ENCODE results near the gene NAALADL2.

NAALADL2 gene

GRCh38 chr3:175001091-175001490 is 142.0 kb downstream of the NAALADL2 start:
- no peak for DNase-seq

- DNase-seq = no peak
Measured at GRCh38 chr3:175002732-175003143, 143.6 kb downstream of the NAALADL2 start.

GRCh38 chr3:175003590-175003989 is 144.5 kb downstream of the NAALADL2 start:
- no peak for DNase-seq

- DNase-seq = no peak
Measured at GRCh38 chr3:175005193-175005592, 146.1 kb downstream of the NAALADL2 start.

- no peak for DNase-seq
Measured at GRCh38 chr3:175005881-175006280, 146.7 kb downstream of the NAALADL2 start.

- no peak for DNase-seq
Measured at GRCh38 chr3:175007306-175007705, 148.2 kb downstream of the NAALADL2 start.

- no peak for DNase-seq
Measured at GRCh38 chr3:175009295-175009694, 150.2 kb downstream of the NAALADL2 start.

GRCh38 chr3:175015056-175015635 is 156.0 kb downstream of the NAALADL2 start:
- DNase-seq = no peak

- no peak for DNase-seq
Measured at GRCh38 chr3:175018946-175019727, 160.0 kb downstream of the NAALADL2 start.

GRCh38 chr3:175020101-175020500 is 161.0 kb downstream of the NAALADL2 start:
- no peak for DNase-seq

- no peak for DNase-seq
Measured at GRCh38 chr3:175029828-175030227, 170.7 kb downstream of the NAALADL2 start.

GRCh38 chr3:175039875-175040274 is 180.7 kb downstream of the NAALADL2 start:
- no peak for DNase-seq

GRCh38 chr3:175041369-175041768 is 182.2 kb downstream of the NAALADL2 start:
- no peak for DNase-seq

GRCh38 chr3:175046601-175047000 is 187.5 kb downstream of the NAALADL2 start:
- no peak for DNase-seq

GRCh38 chr3:175047786-175048185 is 188.7 kb downstream of the NAALADL2 start:
- no peak for DNase-seq

- DNase-seq = no peak
Measured at GRCh38 chr3:175057401-175057800, 198.3 kb downstream of the NAALADL2 start.

- no peak for DNase-seq
Measured at GRCh38 chr3:175059788-175060187, 200.7 kb downstream of the NAALADL2 start.

- no peak for DNase-seq
Measured at GRCh38 chr3:175065497-175065896, 206.4 kb downstream of the NAALADL2 start.

- DNase-seq = no peak
Measured at GRCh38 chr3:175066617-175067415, 207.7 kb downstream of the NAALADL2 start.

GRCh38 chr3:175068587-175068986 is 209.5 kb downstream of the NAALADL2 start:
- no peak for DNase-seq

- DNase-seq = no peak
Measured at GRCh38 chr3:175070946-175071345, 211.8 kb downstream of the NAALADL2 start.

- DNase-seq = peak; percentile 12
Measured at GRCh38 chr3:175073219-175073905, 214.2 kb downstream of the NAALADL2 start.

GRCh38 chr3:175075269-175075668 is 216.1 kb downstream of the NAALADL2 start:
- DNase-seq = no peak
